ENCODE data around the gene MAPK8IP3. TPM values are rescaled to one million over a fixed set of nuclear protein-coding genes. Genes with fewer than 3 reads are reported as not detected.
"Not testable (repeated sequence)": the region's sequence is repeated elsewhere in the genome, so short reads cannot be mapped to it uniquely, and the experiment has no call there.

Gene MAPK8IP3
- total RNA-seq, 2 experiments from 2014 or later, result 146 to 157 TPM

GRCh38 chr16:1790611-1791255 is 84.7 kb downstream of the MAPK8IP3 start:
- Mint-ChIP-seq H3K27ac (no peak overlapping the region), H3K4me3 (no peak overlapping the region), H3K9me3 (no peaks in the 10 kb centered on the region), H3K27me3 (no peaks in the 10 kb centered on the region), H3K4me1 (peaks cover 1% of the 10 kb centered on the region), H3K36me3 (peaks cover 1% of the 10 kb centered on the region)
- no peak for ATAC-seq (ENCODE audit: low read depth)
- POLR2A ChIA-PET, result interaction anchor here (1.4 kb wide), 1 partner anchor 8 kb away, joined by 5 read pairs; the partner anchor contains the start of genes NUBP2 and SPSB3
- no peak for DNase-seq

DNA sequence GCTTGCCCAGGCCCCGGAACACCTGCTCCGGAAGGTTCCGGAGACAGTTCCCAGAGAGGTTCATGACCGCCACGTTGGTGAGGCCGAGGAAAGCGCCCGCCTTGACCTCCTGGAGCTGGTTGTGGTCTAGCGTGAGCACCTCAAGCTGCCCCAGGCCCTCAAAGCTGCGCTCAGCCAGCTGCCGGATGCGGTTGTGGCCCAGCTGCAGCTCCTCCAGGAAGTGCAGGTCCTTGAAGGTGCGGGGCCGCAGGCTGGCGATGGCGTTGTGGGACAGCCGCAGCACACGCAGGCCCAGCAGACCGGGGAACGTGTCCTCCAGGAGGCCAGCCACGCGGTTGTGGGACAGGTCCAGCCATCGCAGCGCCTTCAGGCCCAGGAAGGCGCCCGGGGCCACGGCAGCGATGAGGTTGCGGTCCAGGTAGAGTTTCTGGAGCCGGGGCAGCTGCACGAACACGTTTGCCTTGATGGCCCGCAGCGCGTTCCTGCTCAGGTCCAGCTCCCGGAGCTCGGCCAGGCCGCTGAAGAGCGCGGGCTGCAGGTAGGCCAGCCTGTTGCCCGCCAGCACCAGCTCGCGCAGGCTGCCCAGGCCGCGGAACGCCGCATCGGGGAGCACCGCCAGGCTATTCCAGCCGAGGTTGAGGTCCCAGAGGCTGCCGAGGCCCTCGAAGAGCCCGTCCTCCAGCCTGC is 85.4 kb downstream of the MAPK8IP3 start:
- peaks cover 1% of the 10 kb centered on the region for H3K4me1 Mint-ChIP-seq
- ATAC-seq (ENCODE audit: low read depth), result no peak
- H3K9me3 Mint-ChIP-seq, result no peaks in the 10 kb centered on the region
- DNase-seq, result peak; percentile 28
- no peaks in the 10 kb centered on the region for H3K27me3 Mint-ChIP-seq
- peaks cover 1% of the 10 kb centered on the region for H3K36me3 Mint-ChIP-seq
- no peak overlapping the region for H3K4me3 Mint-ChIP-seq
- POLR2A ChIA-PET, result interaction anchor here (1.4 kb wide), 1 partner anchor 9 kb away, joined by 5 read pairs; the partner anchor contains the start of genes NUBP2 and SPSB3
- H3K27ac Mint-ChIP-seq, result no peak overlapping the region

DNA sequence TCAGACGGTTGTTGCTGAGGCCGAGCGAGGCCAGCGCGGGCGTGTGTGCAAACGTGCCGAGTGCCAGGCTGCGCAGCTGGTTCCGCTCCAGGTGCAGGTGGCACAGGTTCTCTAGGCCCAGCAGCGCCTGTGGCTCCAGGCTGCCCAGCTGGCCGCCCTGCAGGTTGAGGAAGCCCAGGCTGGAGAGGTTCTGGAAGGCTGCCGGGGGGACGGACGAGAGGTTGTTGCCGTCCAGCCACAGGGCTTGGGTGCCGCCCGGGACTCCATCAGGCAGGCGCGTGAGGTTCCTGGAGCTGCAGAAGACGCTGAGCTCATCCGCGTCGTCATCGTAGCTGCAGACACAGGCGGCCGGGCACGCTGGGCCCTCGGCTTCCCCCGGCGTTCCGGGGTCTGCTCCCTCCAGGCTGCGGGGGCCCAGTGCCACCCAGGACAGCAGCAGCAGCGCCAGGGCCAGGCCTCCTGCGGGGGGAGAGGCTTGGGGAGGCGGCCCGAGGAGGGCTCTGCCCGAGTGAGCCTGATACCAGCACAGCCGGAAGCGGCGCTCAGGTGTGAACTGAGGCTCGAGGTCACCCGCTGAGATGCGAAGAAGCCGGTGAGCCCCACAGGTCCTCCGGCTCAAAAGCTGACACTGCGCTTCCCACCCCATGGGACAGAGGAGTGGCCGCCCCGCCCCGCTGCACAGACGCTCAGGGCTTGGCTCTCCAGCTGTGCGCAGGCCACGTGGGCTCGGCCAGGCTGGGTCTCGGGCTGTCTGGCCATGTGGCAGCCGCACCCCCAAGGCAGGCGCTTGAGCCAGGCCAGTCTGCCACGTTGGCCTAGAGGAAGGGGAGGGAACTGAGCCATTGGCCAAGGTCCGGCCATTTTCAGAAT is 86.2 kb downstream of the MAPK8IP3 start:
- DNase-seq, result peak; percentile 25
- Mint-ChIP-seq H3K4me3 (no peak overlapping the region), H3K36me3 (peaks cover 3% of the 10 kb centered on the region), H3K27ac (no peak overlapping the region), H3K4me1 (peaks cover 1% of the 10 kb centered on the region), H3K9me3 (no peaks in the 10 kb centered on the region), H3K27me3 (no peaks in the 10 kb centered on the region)
- ATAC-seq (ENCODE audit: low read depth), result no peak
- POLR2A ChIA-PET, result interaction anchor here (1.4 kb wide), 1 partner anchor 10 kb away, joined by 5 read pairs; the partner anchor contains the start of genes NUBP2 and SPSB3

DNA sequence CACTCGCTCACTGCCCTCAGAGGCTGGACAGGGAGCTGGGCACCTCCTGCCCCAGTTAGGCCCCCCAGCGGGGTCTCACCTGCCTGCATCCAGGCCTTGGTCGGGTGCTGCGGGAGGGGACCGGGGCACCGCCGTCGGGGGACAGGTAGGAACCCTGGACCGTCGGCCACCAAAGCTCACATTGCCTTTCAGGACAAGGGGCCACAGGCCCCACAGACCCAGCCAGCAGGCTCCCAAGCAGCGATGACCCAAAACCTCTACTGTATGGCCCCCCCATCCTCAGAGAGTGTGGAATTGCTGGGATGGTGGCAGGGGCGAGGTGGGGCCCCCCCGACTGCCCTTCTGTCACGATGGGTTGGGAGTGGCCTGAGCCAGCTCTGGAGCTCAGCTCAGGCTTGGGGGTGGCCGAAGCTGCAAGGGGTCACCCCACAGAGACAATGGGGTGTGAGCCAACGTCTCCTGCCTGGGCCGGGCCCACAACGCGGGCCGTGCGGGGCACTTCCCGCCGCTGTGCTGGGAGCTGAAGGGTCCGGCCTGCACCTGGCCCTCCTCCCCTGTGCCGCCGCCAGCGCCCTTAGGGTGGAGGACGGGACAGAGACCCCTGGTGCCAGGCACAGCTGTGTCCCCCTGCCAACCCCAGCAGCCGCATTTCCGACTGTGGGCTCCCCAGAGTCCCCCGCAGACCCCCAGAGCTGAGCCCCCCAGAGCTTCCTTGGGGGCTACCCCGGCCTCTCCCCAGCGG is 87.0 kb downstream of the MAPK8IP3 start:
- H3K27ac Mint-ChIP-seq, result no peak overlapping the region
- no peaks in the 10 kb centered on the region for H3K27me3 Mint-ChIP-seq
- H3K9me3 Mint-ChIP-seq, result no peaks in the 10 kb centered on the region
- peaks cover 4% of the 10 kb centered on the region for H3K36me3 Mint-ChIP-seq
- peaks cover 1% of the 10 kb centered on the region for H3K4me1 Mint-ChIP-seq
- DNase-seq (no peak), ATAC-seq (ENCODE audit: low read depth) (no peak)
- POLR2A ChIA-PET, result interaction anchor here (0.5 to 1.1 kb wide), 2 partner anchors 8 to 9 kb away, joined by 3 read pairs; no protein-coding TSS in a partner anchor
- H3K4me3 Mint-ChIP-seq, result no peak overlapping the region

DNA sequence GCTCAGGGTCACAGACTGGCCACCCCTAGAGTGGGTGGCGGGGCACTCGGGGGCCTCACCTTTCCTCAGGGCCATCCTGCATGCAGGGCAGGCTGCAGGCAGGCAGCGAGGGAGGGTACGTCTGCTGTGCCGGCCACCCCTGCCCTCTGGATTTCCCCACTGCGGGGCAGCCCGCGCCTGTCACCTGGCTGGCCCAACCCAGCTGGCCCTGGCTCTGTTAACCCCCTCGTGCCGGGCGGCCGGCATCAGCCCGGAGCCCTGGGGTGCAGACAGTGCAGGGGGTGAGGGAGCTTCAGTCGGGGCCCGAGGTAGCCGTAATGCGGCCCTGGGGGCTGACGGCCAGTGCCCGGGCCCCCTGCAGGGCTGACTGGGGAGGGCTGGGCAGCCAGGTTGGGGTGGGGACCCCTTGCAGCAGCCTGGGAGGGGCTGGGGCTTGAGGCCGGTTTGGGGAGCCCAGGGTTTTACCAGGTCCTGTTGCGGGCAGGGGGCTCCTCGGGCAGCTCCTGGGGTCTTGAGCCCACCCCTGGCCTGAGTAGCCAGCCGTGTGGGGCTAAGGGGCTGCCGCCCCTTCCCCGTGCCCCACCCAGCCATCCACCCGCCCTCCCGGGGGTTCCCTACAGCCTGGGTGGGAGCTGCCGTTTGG is 87.7 kb downstream of the MAPK8IP3 start, which contains the start of gene IGFALS:
TSS of gene IGFALS (minus strand) at position 128 of the 643 bp plus-strand sequence. CDS start at position 75, 53 bp downstream.
- POLR2A ChIA-PET, result interaction anchor here (1.1 kb wide), 1 partner anchor 9 kb away, joined by 3 read pairs; no protein-coding TSS in a partner anchor
- ATAC-seq (ENCODE audit: low read depth), result no peak
- H3K9me3 Mint-ChIP-seq, result no peaks in the 10 kb centered on the region
- H3K4me1 Mint-ChIP-seq, result peaks cover 1% of the 10 kb centered on the region
- no peaks in the 10 kb centered on the region for H3K27me3 Mint-ChIP-seq
- H3K4me3 Mint-ChIP-seq, result no peak within 1 kb of the TSS
- no peak within 1 kb of the TSS for H3K27ac Mint-ChIP-seq
- H3K36me3 Mint-ChIP-seq, result peaks cover 4% of the 10 kb centered on the region
- peak; percentile 25 for DNase-seq

DNA sequence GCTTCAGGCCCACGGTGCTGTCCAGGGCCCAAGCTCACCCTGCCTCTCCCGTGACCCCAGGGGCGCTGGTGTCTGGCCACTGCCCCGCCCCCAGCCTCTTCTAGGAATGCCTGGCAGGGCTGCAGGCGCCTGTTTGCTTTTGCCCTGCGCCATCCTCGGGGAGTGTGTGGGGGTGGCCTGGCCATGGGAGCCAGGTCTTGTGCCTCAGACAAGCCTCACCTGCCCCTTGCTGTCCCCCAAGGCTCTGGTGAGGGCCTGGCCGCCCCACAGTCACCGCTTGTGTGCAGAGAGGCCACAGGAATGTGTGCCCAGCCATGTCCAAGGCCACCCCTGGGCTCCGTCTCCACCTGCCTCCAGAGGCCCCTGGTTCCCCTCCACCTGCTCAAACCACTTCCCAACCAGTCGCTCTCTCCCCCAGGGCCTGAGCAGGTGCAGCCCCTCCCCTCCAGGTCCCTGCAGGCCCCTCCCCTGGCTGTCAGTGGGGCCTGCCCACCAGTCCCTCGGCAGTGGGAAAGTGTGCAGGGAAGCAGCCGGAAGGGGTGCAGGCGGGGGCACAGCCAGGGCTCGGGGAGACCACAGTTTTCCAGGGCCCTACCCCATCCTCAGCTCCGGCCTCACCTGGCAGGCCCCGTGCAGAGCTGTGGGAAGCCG is 88.4 kb downstream of the MAPK8IP3 start:
- no peak overlapping the region for H3K4me3 Mint-ChIP-seq
- H3K4me1 Mint-ChIP-seq, result no peaks in the 10 kb centered on the region
- peaks cover 3% of the 10 kb centered on the region for H3K36me3 Mint-ChIP-seq
- H3K27me3 Mint-ChIP-seq, result no peaks in the 10 kb centered on the region
- peaks cover 3% of the 10 kb centered on the region for H3K9me3 Mint-ChIP-seq
- no peak overlapping the region for H3K27ac Mint-ChIP-seq
- DNase-seq, result no peak
- ATAC-seq (ENCODE audit: low read depth), result no peak
- POLR2A ChIA-PET, result no interaction called here

DNA sequence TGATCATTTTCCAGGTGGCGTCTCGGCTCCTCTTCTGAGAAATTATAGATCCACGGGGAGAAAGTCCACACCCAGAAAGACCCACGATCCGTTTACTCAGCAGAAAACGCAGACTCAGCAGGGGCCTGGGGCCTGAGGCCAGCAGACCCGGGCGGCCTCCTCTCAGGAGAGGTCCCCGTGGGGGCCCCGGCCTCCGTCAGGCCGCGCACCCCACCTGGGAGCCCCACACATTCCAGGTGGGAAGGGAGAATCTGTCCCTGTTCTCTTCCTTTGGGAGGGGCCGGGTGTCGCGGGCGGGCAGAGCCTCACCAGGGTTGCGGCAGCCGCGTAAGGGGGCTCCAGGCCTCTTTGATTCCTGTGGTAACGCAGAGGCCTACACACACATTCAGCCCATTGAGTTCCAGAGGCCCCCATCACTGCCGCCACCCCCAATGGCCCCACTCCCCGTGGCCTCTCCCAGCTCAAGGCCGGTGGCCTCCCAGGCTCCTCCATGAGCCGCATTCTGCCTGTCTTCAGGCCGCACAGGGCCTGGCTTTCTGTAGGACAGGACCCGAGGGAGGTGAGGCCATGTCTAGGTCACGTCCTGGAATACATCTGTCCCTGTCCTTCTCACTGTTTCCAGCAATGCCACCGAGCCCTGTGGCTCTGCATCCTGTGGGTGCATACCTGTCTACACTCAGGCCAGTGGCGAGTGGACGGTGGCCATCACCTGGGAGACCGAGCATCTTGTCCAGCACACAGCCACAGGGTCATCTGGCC is 89.1 kb downstream of the MAPK8IP3 start:
- no peak overlapping the region for H3K4me3 Mint-ChIP-seq
- no peaks in the 10 kb centered on the region for H3K27me3 Mint-ChIP-seq
- ATAC-seq (ENCODE audit: low read depth) (no peak), DNase-seq (peak; percentile 24)
- POLR2A ChIA-PET, result no interaction called here
- H3K9me3 Mint-ChIP-seq, result peaks cover 3% of the 10 kb centered on the region
- no peak overlapping the region for H3K27ac Mint-ChIP-seq
- peaks cover 3% of the 10 kb centered on the region for H3K36me3 Mint-ChIP-seq
- H3K4me1 Mint-ChIP-seq, result no peaks in the 10 kb centered on the region

GRCh38 chr16:1799263-1799662 is 93.3 kb downstream of the MAPK8IP3 start:
- H3K4me1 Mint-ChIP-seq; DNase-seq; H3K36me3 Mint-ChIP-seq; H3K27me3 Mint-ChIP-seq; H3K4me3 Mint-ChIP-seq; ATAC-seq (ENCODE audit: low read depth); POLR2A ChIA-PET; H3K9me3 Mint-ChIP-seq; H3K27ac Mint-ChIP-seq: not testable (repeated sequence)

DNA sequence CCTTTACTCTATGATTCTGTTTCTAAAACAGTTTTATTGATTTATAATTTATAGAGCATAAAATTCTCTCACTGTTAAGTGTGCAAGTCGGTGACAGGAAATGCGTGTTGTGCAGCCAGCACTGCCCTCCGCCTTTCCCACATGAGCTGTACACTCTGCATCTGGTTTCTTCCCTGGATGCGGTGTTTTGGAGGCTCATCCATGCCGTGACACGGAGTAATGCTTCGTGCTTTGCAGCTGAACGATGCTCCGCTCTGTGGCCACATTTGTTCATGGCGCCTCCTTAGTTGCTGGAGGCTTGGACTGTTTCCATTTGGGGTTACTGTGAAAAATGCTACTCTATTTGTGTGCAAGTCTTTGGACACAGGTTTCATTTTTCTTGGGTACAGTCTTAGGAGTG is 94.7 kb downstream of the MAPK8IP3 start:
- no peak for DNase-seq
- H3K36me3 Mint-ChIP-seq, result peaks cover 5% of the 10 kb centered on the region
- H3K4me3 Mint-ChIP-seq, result no peak overlapping the region
- no peak overlapping the region for H3K27ac Mint-ChIP-seq
- no peaks in the 10 kb centered on the region for H3K4me1 Mint-ChIP-seq
- peaks cover 4% of the 10 kb centered on the region for H3K9me3 Mint-ChIP-seq
- no peaks in the 10 kb centered on the region for H3K27me3 Mint-ChIP-seq
- POLR2A ChIA-PET, result no interaction called here
- no peak for ATAC-seq (ENCODE audit: low read depth)

DNA sequence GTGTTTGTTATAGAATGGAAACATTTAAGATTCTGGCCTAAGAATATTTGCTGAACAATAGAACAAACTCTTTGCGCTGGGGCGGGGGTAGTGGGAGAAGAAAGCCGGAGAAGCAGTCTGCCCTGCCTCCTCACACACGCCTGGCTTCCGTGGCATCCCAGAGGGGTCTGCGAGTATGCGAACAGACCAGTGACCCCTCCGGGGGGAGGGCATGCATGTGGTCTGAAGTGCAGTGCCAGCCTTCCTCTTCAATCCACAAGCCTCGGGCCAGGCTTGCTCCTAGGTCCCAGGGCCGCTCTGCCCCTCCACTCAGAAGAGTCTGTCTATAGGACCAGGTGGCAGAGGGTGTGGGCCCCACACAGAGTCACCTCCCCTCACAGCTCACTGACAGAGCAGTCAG is 101.6 kb downstream of the MAPK8IP3 start:
- Mint-ChIP-seq H3K9me3 (no peaks in the 10 kb centered on the region), H3K4me3 (no peak overlapping the region), H3K27ac (no peak overlapping the region), H3K4me1 (no peaks in the 10 kb centered on the region), H3K27me3 (no peaks in the 10 kb centered on the region), H3K36me3 (peaks cover 18% of the 10 kb centered on the region)
- ATAC-seq (ENCODE audit: low read depth) (no peak), DNase-seq (no peak)
- POLR2A ChIA-PET, result no interaction called here

GRCh38 chr16:1808691-1809090 is 102.7 kb downstream of the MAPK8IP3 start:
- Mint-ChIP-seq H3K27ac (no peak overlapping the region), H3K27me3 (no peaks in the 10 kb centered on the region), H3K9me3 (no peaks in the 10 kb centered on the region), H3K4me3 (no peak overlapping the region), H3K4me1 (no peaks in the 10 kb centered on the region), H3K36me3 (peaks cover 18% of the 10 kb centered on the region)
- no peak for ATAC-seq (ENCODE audit: low read depth)
- POLR2A ChIA-PET, result no interaction called here
- DNase-seq, result no peak
